RWPE2 (cell line): ENCODE results near the gene ZMYND11.

Experiments
- ATAC-seq: fragments of 200-7000 bp; cut with Tn5 transposase; 3 replicates; pipeline ENCODE4 v1.9.1; 2021; ENCODE audit warnings: low read depth
- DNase-seq: peaks from one replicate; pipeline ENCODE4 v3.0.0-alpha.2; 2020; ENCODE audit warnings: low spot score
- H3K27ac ChIP-seq: fragments of 450-650 bp; 2 replicates; pipeline ENCODE4 v1.5.1; 2017; ENCODE audit warnings: mild to moderate bottlenecking; ENCODE audit not compliant: poor library complexity, severe bottlenecking
- H3K27me3 ChIP-seq: fragments of 250-450 bp; sonication (Bioruptor Pico); 2 replicates; pipeline ENCODE4 v1.5.1; 2021; ENCODE audit warnings: mild to moderate bottlenecking, moderate library complexity; ENCODE audit not compliant: insufficient read depth, poor library complexity, severe bottlenecking
- H3K36me3 ChIP-seq: fragments of 250-450 bp; sonication (Bioruptor Pico); 2 replicates; pipeline ENCODE4 v1.5.1; 2020; ENCODE audit warnings: low read depth, mild to moderate bottlenecking, moderate library complexity
- H3K4me1 ChIP-seq: fragments of 250-450 bp; sonication (Bioruptor Pico); 2 replicates; pipeline ENCODE4 v1.5.1; 2021; ENCODE audit warnings: mild to moderate bottlenecking, moderate library complexity; ENCODE audit not compliant: insufficient read depth, poor library complexity, severe bottlenecking
- H3K4me3 ChIP-seq: fragments of 250-450 bp; sonication (Bioruptor Pico); 2 replicates; pipeline ENCODE4 v1.5.1; 2021; ENCODE audit warnings: mild to moderate bottlenecking, moderate library complexity; ENCODE audit not compliant: severe bottlenecking
- H3K9me3 ChIP-seq: fragments of 250-450 bp; sonication (Bioruptor Pico); 2 replicates; pipeline ENCODE4 v1.5.1; 2021; ENCODE audit warnings: mild to moderate bottlenecking, moderate library complexity; ENCODE audit not compliant: severe bottlenecking
- CTCF ChIP-seq: fragments of 450-650 bp; IDR thresholded peaks from one replicate; pipeline ENCODE4 v1.5.1; 2017; ENCODE audit warnings: mild to moderate bottlenecking, moderate library complexity; ENCODE audit not compliant: poor library complexity, severe bottlenecking

The ZMYND11 gene

GRCh38 chr10:135132-135600 is at the start of gene ZMYND11:
Gene ZMYND11 (plus strand): TSS chr10:135455. CDS start chr10:180013, 44,558 bp downstream.
- no peak for TF ChIP-seq CTCF
- H3K4me3 ChIP-seq = peak within 1 kb of the TSS; percentile 97
- H3K4me1 ChIP-seq = peaks cover 29% of the 10 kb centered on the region
- H3K9me3 ChIP-seq = no peaks in the 10 kb centered on the region
- no peaks in the 10 kb centered on the region for H3K27me3 ChIP-seq
- H3K27ac ChIP-seq = peak within 1 kb of the TSS; percentile 77
- DNase-seq = no peak
- no peaks in the 10 kb centered on the region for H3K36me3 ChIP-seq
- peak; percentile 20 for ATAC-seq

GRCh38 chr10:86031-86430 is 49.2 kb upstream of the ZMYND11 start:
- Histone ChIP-seq H3K9me3 (no peaks in the 10 kb centered on the region), H3K27me3 (no peaks in the 10 kb centered on the region), H3K4me1 (no peaks in the 10 kb centered on the region), H3K27ac (no peak overlapping the region), H3K4me3 (no peak overlapping the region), H3K36me3 (no peaks in the 10 kb centered on the region)
- ATAC-seq (no peak), DNase-seq (no peak)
- TF ChIP-seq CTCF = no peak

- no peak for DNase-seq
- no peaks in the 10 kb centered on the region for H3K36me3 ChIP-seq
- H3K4me1 ChIP-seq = peaks cover 2% of the 10 kb centered on the region
- no peaks in the 10 kb centered on the region for H3K27me3 ChIP-seq
- no peak overlapping the region for H3K4me3 ChIP-seq
- no peak for ATAC-seq
- TF ChIP-seq CTCF = no peak
- H3K9me3 ChIP-seq = no peaks in the 10 kb centered on the region
- H3K27ac ChIP-seq = no peak overlapping the region
These were observed 47.8 kb upstream of the ZMYND11 start for GRCh38 chr10:87177-88080.

GRCh38 chr10:88253-88652 is 47.0 kb upstream of the ZMYND11 start:
- H3K9me3 ChIP-seq = no peaks in the 10 kb centered on the region
- DNase-seq = no peak
- ATAC-seq = no peak
- H3K4me3 ChIP-seq = no peak overlapping the region
- no peaks in the 10 kb centered on the region for H3K36me3 ChIP-seq
- H3K4me1 ChIP-seq = peaks cover 10% of the 10 kb centered on the region
- no peaks in the 10 kb centered on the region for H3K27me3 ChIP-seq
- H3K27ac ChIP-seq = no peak overlapping the region
- no peak for TF ChIP-seq CTCF

- Histone ChIP-seq H3K27ac (no peak overlapping the region), H3K27me3 (no peaks in the 10 kb centered on the region), H3K4me3 (no peak overlapping the region), H3K36me3 (no peaks in the 10 kb centered on the region), H3K4me1 (peaks cover 12% of the 10 kb centered on the region), H3K9me3 (no peaks in the 10 kb centered on the region)
- no peak for TF ChIP-seq CTCF
- ATAC-seq (no peak), DNase-seq (no peak)
These were observed 46.0 kb upstream of the ZMYND11 start for GRCh38 chr10:89248-89647.
